ENCODE data around the gene NRN1L.

The NRN1L gene

DNA sequence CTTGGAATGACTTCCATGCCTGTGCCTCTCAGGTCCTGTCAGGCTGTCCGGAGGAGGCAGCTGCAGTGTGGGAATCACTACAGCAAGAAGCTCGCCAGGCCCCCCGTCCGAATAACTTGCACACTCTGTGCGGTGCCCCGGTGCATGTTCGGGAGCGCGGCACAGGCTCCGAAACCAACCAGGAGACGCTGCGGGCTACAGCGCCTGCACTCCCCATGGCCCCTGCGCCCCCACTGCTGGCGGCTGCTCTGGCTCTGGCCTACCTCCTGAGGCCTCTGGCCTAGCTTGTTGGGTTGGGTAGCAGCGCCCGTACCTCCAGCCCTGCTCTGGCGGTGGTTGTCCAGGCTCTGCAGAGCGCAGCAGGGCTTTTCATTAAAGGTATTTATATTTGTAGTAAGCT, 1.3 kb downstream of the NRN1L start:
- Histone ChIP-seq H3K27ac (replicated peaks; ENCODE audit: low read length) (no peak overlapping the region), H3K4me3 (ENCODE audit: low read length in 2 of 2) (no peak overlapping the region), H2BK5ac (ENCODE audit: low read length) (peak overlapping the region; percentile 29), H3K18ac (ENCODE audit: low read length) (no peak overlapping the region), H2AK5ac (ENCODE audit: low read depth, low read length) (peak overlapping the region; percentile 14), H4K91ac (ENCODE audit: low read depth, low read length, poor library complexity) (no peak overlapping the region), H3K4me1 (ENCODE audit: control insufficient read depth in 2 of 2, insufficient read depth in 1 of 2, low read depth in 1 of 2, low read length in 2 of 2) (peaks cover 0 to 3% of the 10 kb centered on the region in 2 donors), H4K8ac (ENCODE audit: low read depth, low read length) (no peak overlapping the region), H3K27me3 (ENCODE audit: control insufficient read depth in 3 of 3, insufficient read depth in 3 of 3, low read depth in 1 of 3, low read length in 3 of 3) (no peaks in the 10 kb centered on the region), H2BK12ac (ENCODE audit: low read length) (no peak overlapping the region), H2AFZ (ENCODE audit: low read length) (no peak overlapping the region), H3K9ac (ENCODE audit: low read depth, low read length, poor library complexity) (peak overlapping the region; percentile 4), H3K79me1 (ENCODE audit: low read depth, low read length) (peaks cover 2% of the 10 kb centered on the region), H3K9me3 (replicated peaks in 1 of 2; ENCODE audit: control insufficient read depth in 2 of 2, insufficient read depth in 1 of 2, low read depth in 1 of 2, low read length in 2 of 2) (peaks cover 0 to 1% of the 10 kb centered on the region in 2 donors), H3K36me3 (replicated peaks in 1 of 2; ENCODE audit: control insufficient read depth in 2 of 2, insufficient read depth in 2 of 2, low read length in 2 of 2) (peaks cover 28 to 41% of the 10 kb centered on the region in 2 donors), H3K4ac (ENCODE audit: low read length) (no peak overlapping the region), H3K14ac (ENCODE audit: low read length) (no peak overlapping the region), H2BK15ac (ENCODE audit: low read length) (no peak overlapping the region), H3K23ac (ENCODE audit: low read depth, low read length, poor library complexity) (no peak overlapping the region), H2BK120ac (ENCODE audit: low read depth, low read length) (no peak overlapping the region), H3K4me2 (ENCODE audit: insufficient read depth, low read length, poor library complexity, severe bottlenecking) (no peak overlapping the region)
- no peak for DNase-seq (ENCODE audit: low spot score)
- no CpG with 5 or more reads among the region's 19 CpGs for WGBS, 2 donors (ENCODE audit: extremely low coverage in 2 of 2, insufficient read length in 2 of 2, insufficient replicate concordance in 1 of 2)

GRCh38 chr16:67886387-67886786, 1.7 kb downstream of the NRN1L start:
- no peak overlapping the region for H3K4me2 ChIP-seq (ENCODE audit: insufficient read depth, low read length, poor library complexity, severe bottlenecking)
- no peaks in the 10 kb centered on the region for H3K27me3 ChIP-seq (ENCODE audit: control insufficient read depth in 3 of 3, insufficient read depth in 3 of 3, low read depth in 1 of 3, low read length in 3 of 3)
- H4K91ac ChIP-seq (ENCODE audit: low read depth, low read length, poor library complexity) = no peak overlapping the region
- H3K27ac ChIP-seq (replicated peaks; ENCODE audit: low read length) = no peak overlapping the region
- H3K4me3 ChIP-seq (ENCODE audit: low read length in 2 of 2) = no peak overlapping the region
- peaks cover 0 to 3% of the 10 kb centered on the region in 2 donors for H3K4me1 ChIP-seq (ENCODE audit: control insufficient read depth in 2 of 2, insufficient read depth in 1 of 2, low read depth in 1 of 2, low read length in 2 of 2)
- H2BK120ac ChIP-seq (ENCODE audit: low read depth, low read length) = no peak overlapping the region
- H2BK15ac ChIP-seq (ENCODE audit: low read length) = no peak overlapping the region
- H2BK5ac ChIP-seq (ENCODE audit: low read length) = peak overlapping the region; percentile 29
- H3K79me1 ChIP-seq (ENCODE audit: low read depth, low read length) = peaks cover 2% of the 10 kb centered on the region
- no peak overlapping the region for H3K4ac ChIP-seq (ENCODE audit: low read length)
- peaks cover 0 to 1% of the 10 kb centered on the region in 2 donors for H3K9me3 ChIP-seq (replicated peaks in 1 of 2; ENCODE audit: control insufficient read depth in 2 of 2, insufficient read depth in 1 of 2, low read depth in 1 of 2, low read length in 2 of 2)
- H3K9ac ChIP-seq (ENCODE audit: low read depth, low read length, poor library complexity) = no peak overlapping the region
- WGBS, 2 donors (ENCODE audit: extremely low coverage in 2 of 2, insufficient read length in 2 of 2, insufficient replicate concordance in 1 of 2) = no CpG with 5 or more reads among the region's 5 CpGs
- no peak overlapping the region for H4K8ac ChIP-seq (ENCODE audit: low read depth, low read length)
- no peak overlapping the region for H2BK12ac ChIP-seq (ENCODE audit: low read length)
- no peak overlapping the region for H2AK5ac ChIP-seq (ENCODE audit: low read depth, low read length)
- no peak overlapping the region for H2AFZ ChIP-seq (ENCODE audit: low read length)
- DNase-seq (ENCODE audit: low spot score) = no peak
- H3K18ac ChIP-seq (ENCODE audit: low read length) = no peak overlapping the region
- peaks cover 24 to 37% of the 10 kb centered on the region in 2 donors for H3K36me3 ChIP-seq (replicated peaks in 1 of 2; ENCODE audit: control insufficient read depth in 2 of 2, insufficient read depth in 2 of 2, low read length in 2 of 2)
- no peak overlapping the region for H3K23ac ChIP-seq (ENCODE audit: low read depth, low read length, poor library complexity)
- no peak overlapping the region for H3K14ac ChIP-seq (ENCODE audit: low read length)

DNA sequence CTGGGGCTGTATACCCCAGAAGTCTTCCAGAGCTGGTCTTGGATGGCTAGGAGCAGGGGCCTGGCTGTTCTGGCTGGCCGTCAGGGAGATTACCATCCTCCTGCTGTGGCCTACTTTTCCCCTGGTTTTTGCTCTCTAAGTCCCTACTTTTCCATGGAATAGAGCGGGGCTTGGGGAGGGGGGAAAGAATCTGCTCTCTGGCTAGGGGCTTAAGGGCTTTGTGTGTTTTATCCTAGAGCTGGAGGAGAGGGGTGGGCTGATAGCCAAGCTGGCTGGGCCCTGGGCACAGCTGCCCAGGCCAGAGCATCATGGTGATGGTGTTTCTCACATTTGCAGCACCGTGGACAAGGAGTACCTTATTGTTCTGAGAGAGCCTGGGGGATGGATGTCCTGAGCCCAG, 3.6 kb downstream of the NRN1L start:
- no peak overlapping the region for H2BK5ac ChIP-seq (ENCODE audit: low read length)
- H2BK15ac ChIP-seq (ENCODE audit: low read length) = no peak overlapping the region
- H3K14ac ChIP-seq (ENCODE audit: low read length) = no peak overlapping the region
- H4K91ac ChIP-seq (ENCODE audit: low read depth, low read length, poor library complexity) = no peak overlapping the region
- no peak overlapping the region for H2AK5ac ChIP-seq (ENCODE audit: low read depth, low read length)
- H3K36me3 ChIP-seq (replicated peaks in 1 of 2; ENCODE audit: control insufficient read depth in 2 of 2, insufficient read depth in 2 of 2, low read length in 2 of 2) = peaks cover 7 to 17% of the 10 kb centered on the region in 2 donors
- peaks cover 2% of the 10 kb centered on the region for H3K79me1 ChIP-seq (ENCODE audit: low read depth, low read length)
- no peak overlapping the region for H2AFZ ChIP-seq (ENCODE audit: low read length)
- no peak overlapping the region for H3K18ac ChIP-seq (ENCODE audit: low read length)
- no peak overlapping the region for H3K27ac ChIP-seq (replicated peaks; ENCODE audit: low read length)
- H3K4me2 ChIP-seq (ENCODE audit: insufficient read depth, low read length, poor library complexity, severe bottlenecking) = no peak overlapping the region
- no peak overlapping the region for H2BK12ac ChIP-seq (ENCODE audit: low read length)
- H3K9ac ChIP-seq (ENCODE audit: low read depth, low read length, poor library complexity) = no peak overlapping the region
- no peak overlapping the region for H3K23ac ChIP-seq (ENCODE audit: low read depth, low read length, poor library complexity)
- no CpG with 5 or more reads among the region's 3 CpGs for WGBS, 2 donors (ENCODE audit: extremely low coverage in 2 of 2, insufficient read length in 2 of 2, insufficient replicate concordance in 1 of 2)
- no peaks in the 10 kb centered on the region for H3K9me3 ChIP-seq (replicated peaks in 1 of 2; ENCODE audit: control insufficient read depth in 2 of 2, insufficient read depth in 1 of 2, low read depth in 1 of 2, low read length in 2 of 2)
- H4K8ac ChIP-seq (ENCODE audit: low read depth, low read length) = no peak overlapping the region
- peaks cover 0 to 3% of the 10 kb centered on the region in 2 donors for H3K4me1 ChIP-seq (ENCODE audit: control insufficient read depth in 2 of 2, insufficient read depth in 1 of 2, low read depth in 1 of 2, low read length in 2 of 2)
- H2BK120ac ChIP-seq (ENCODE audit: low read depth, low read length) = no peak overlapping the region
- no peak overlapping the region for H3K4ac ChIP-seq (ENCODE audit: low read length)
- H3K27me3 ChIP-seq (ENCODE audit: control insufficient read depth in 3 of 3, insufficient read depth in 3 of 3, low read depth in 1 of 3, low read length in 3 of 3) = no peaks in the 10 kb centered on the region
- no peak overlapping the region for H3K4me3 ChIP-seq (ENCODE audit: low read length in 2 of 2)
- DNase-seq (ENCODE audit: low spot score) = no peak

- Histone ChIP-seq H3K4me1 (ENCODE audit: control insufficient read depth in 2 of 2, insufficient read depth in 1 of 2, low read depth in 1 of 2, low read length in 2 of 2) (peaks cover 1 to 11% of the 10 kb centered on the region in 2 donors), H3K79me1 (ENCODE audit: low read depth, low read length) (peaks cover 11% of the 10 kb centered on the region), H3K14ac (ENCODE audit: low read length) (no peak overlapping the region), H3K4me3 (ENCODE audit: low read length in 2 of 2) (peak overlapping the region in 1 of 2 donors; percentile 100), H3K4ac (ENCODE audit: low read length) (no peak overlapping the region), H3K9me3 (replicated peaks in 1 of 2; ENCODE audit: control insufficient read depth in 2 of 2, insufficient read depth in 1 of 2, low read depth in 1 of 2, low read length in 2 of 2) (no peaks in the 10 kb centered on the region), H2AFZ (ENCODE audit: low read length) (peak overlapping the region; percentile 76), H3K27ac (replicated peaks; ENCODE audit: low read length) (no peak overlapping the region), H2BK5ac (ENCODE audit: low read length) (no peak overlapping the region), H3K18ac (ENCODE audit: low read length) (no peak overlapping the region), H3K27me3 (ENCODE audit: control insufficient read depth in 3 of 3, insufficient read depth in 3 of 3, low read depth in 1 of 3, low read length in 3 of 3) (no peaks in the 10 kb centered on the region), H2BK12ac (ENCODE audit: low read length) (no peak overlapping the region), H4K8ac (ENCODE audit: low read depth, low read length) (no peak overlapping the region), H4K91ac (ENCODE audit: low read depth, low read length, poor library complexity) (no peak overlapping the region), H3K36me3 (replicated peaks in 1 of 2; ENCODE audit: control insufficient read depth in 2 of 2, insufficient read depth in 2 of 2, low read length in 2 of 2) (no peaks in the 10 kb centered on the region), H3K9ac (ENCODE audit: low read depth, low read length, poor library complexity) (no peak overlapping the region), H2BK120ac (ENCODE audit: low read depth, low read length) (no peak overlapping the region), H3K23ac (ENCODE audit: low read depth, low read length, poor library complexity) (no peak overlapping the region), H3K4me2 (ENCODE audit: insufficient read depth, low read length, poor library complexity, severe bottlenecking) (no peak overlapping the region), H2AK5ac (ENCODE audit: low read depth, low read length) (no peak overlapping the region), H2BK15ac (ENCODE audit: low read length) (no peak overlapping the region)
- no CpG with 5 or more reads among the region's 5 CpGs for WGBS, 2 donors (ENCODE audit: extremely low coverage in 2 of 2, insufficient read length in 2 of 2, insufficient replicate concordance in 1 of 2)
- DNase-seq (ENCODE audit: low spot score) = no peak
These were observed 7.7 kb downstream of the NRN1L start for GRCh38 chr16:67892375-67892774.

Measured in neuronal stem cell (in vitro differentiated cells).